ENCODE data around the gene GRB2. TPM values are rescaled to one million over a fixed set of nuclear protein-coding genes. Genes with fewer than 3 reads are reported as not detected.

GRB2 gene
- 95.1 and 108 TPM in 2 replicates for total RNA-seq

GRCh38 chr17:75405365-75406221 lies at the start of gene GRB2:
Gene GRB2 (minus strand): TSS chr17:75405678. CDS start chr17:75393628, 12,050 bp downstream.

GRCh38 chr17:75289115-75289831 lies 116.2 kb downstream of the GRB2 start, which contains the start of gene SLC25A19:
Gene SLC25A19 (minus strand): TSS chr17:75289433. CDS start chr17:75286764, 2,669 bp downstream.

GRCh38 chr17:75270966-75271232 lies 134.6 kb downstream of the GRB2 start, which contains the start of gene MIF4GD:
Gene MIF4GD (minus strand): TSS chr17:75271231. CDS start chr17:75270195, 1,036 bp downstream.

Other genes starting within 250 kb of the GRB2 start
- gene SUMO2, start 222.7 kb downstream of the GRB2 start, total RNA-seq, result 56.1 and 60.5 TPM in 2 replicates
- 14.4 and 25.3 TPM in 2 replicates for gene NUP85, start 200.0 kb downstream of the GRB2 start, total RNA-seq
- 12.6 and 33.7 TPM in 2 replicates for gene GGA3, start 144.1 kb downstream of the GRB2 start, total RNA-seq
- 51.7 and 77.2 TPM in 2 replicates for gene MRPS7, start 143.8 kb downstream of the GRB2 start, total RNA-seq
- 14.2 and 37.6 TPM in 2 replicates for gene MIF4GD, start 134.4 kb downstream of the GRB2 start, total RNA-seq
- 10.4 and 18.8 TPM in 2 replicates for gene SLC25A19, start 116.2 kb downstream of the GRB2 start, total RNA-seq
- gene TMEM94, start 51.0 kb upstream of the GRB2 start, total RNA-seq, result 12.0 and 37.5 TPM in 2 replicates
- 3.8 and 10.3 TPM in 2 replicates for gene CASKIN2, start 109.9 kb upstream of the GRB2 start, total RNA-seq
- 16.5 and 26.7 TPM in 2 replicates for gene TSEN54, start 110.8 kb upstream of the GRB2 start, total RNA-seq
- 36.4 and 46.8 TPM in 2 replicates for gene LLGL2, start 120.0 kb upstream of the GRB2 start, total RNA-seq
- 2.4 and 3.6 TPM in 2 replicates for gene MYO15B, start 182.1 kb upstream of the GRB2 start, total RNA-seq
- gene SMIM5, start 227.8 kb upstream of the GRB2 start, total RNA-seq, result 0.34 and 0.93 TPM in 2 replicates

All from nasal cavity respiratory epithelium epithelial cell of viscerocranial mucosa (primary cell).